ENCODE results near the gene PLCL1. TPM values are rescaled to one million over a fixed set of nuclear protein-coding genes. Genes with fewer than 3 reads are reported as not detected.

PLCL1 gene
- total and polyA plus RNA-seq, 2 donors (not counting 3 experiments of a cell fraction or from before 2014, with no cell fraction given) = 0.79 to 3.4 TPM

GRCh38 chr2:197965756-197966155, 161.4 kb downstream of the PLCL1 start:
- Histone ChIP-seq H3K36me3 (ENCODE audit: control insufficient read depth in 2 of 2, extremely low read depth in 1 of 2, insufficient read depth in 2 of 2, low read length in 2 of 2) (no peaks in the 10 kb centered on the region), H3K9me3 (replicated peaks; ENCODE audit: control insufficient read depth, insufficient read depth, low read length) (no peaks in the 10 kb centered on the region), H3K27ac (ENCODE audit: insufficient read depth, low read depth, low read length) (no peak overlapping the region), H3K79me2 (ENCODE audit: control insufficient read depth, insufficient read depth, low read length) (no peaks in the 10 kb centered on the region), H2AFZ (ENCODE audit: low read depth, low read length) (no peak overlapping the region), H3K9me1 (replicated peaks; ENCODE audit: control insufficient read depth, extremely low read depth, insufficient read depth, low read length) (no peaks in the 10 kb centered on the region), H3K9ac (replicated peaks; ENCODE audit: extremely low read depth, insufficient read depth, low read length) (no peak overlapping the region), H3K4me2 (ENCODE audit: insufficient read depth, low read length) (no peak overlapping the region), H3K4me1 (ENCODE audit: control insufficient read depth, extremely low read depth, insufficient read depth, low read length) (no peaks in the 10 kb centered on the region), H4K20me1 (replicated peaks; ENCODE audit: control insufficient read depth, extremely low read depth, insufficient read depth, low read length) (no peaks in the 10 kb centered on the region), H3K27me3 (ENCODE audit: control insufficient read depth in 2 of 2, insufficient read depth in 2 of 2, low read length in 2 of 2) (no peaks in the 10 kb centered on the region), H3K4me3 (replicated peaks in 1 of 3; ENCODE audit: insufficient read depth in 1 of 3, low read depth in 1 of 3, low read length in 3 of 3) (no peak overlapping the region)
- dilution Hi-C loops (cut with MboI; ENCODE audit: extremely low pct_ligation_motif_present, low sequenced_read_pairs) = no loop called here
- CTCF ChIA-PET = no interaction called here
- FAIRE-seq (no peak), DNase-seq (ENCODE audit: low read depth, low spot score) (no peak)
- intact Hi-C loops (cut with micrococcal nuclease) = no loop called here
- TF ChIP-seq MAX (IDR thresholded peaks at IDR 0.05; ENCODE audit: insufficient read depth, insufficient read length) = no peak
- TF ChIP-seq EZH2 (IDR thresholded peaks at IDR 0.05; ENCODE audit: borderline replicate concordance, low read depth, low read length, severe bottlenecking) = no peak
- no peak for TF ChIP-seq GATA2 (IDR thresholded peaks at IDR 0.05; ENCODE audit: insufficient read depth, insufficient read length, low read depth, low read length)
- TF ChIP-seq CTCF (IDR thresholded peaks at IDR 0.05; ENCODE audit: extremely low read depth in 1 of 2, insufficient read depth in 1 of 2, low read depth in 1 of 2, low read length in 2 of 2) = no peak
- TF ChIP-seq JUN (IDR thresholded peaks at IDR 0.05; ENCODE audit: borderline replicate concordance, insufficient read depth, insufficient read length, low read depth) = no peak
- TF ChIP-seq POLR2A (IDR thresholded peaks at IDR 0.05; ENCODE audit: low read depth, low read length) = no peak
- TF ChIP-seq FOS (IDR thresholded peaks at IDR 0.05; ENCODE audit: borderline replicate concordance, insufficient read depth, low read length) = no peak
- TF ChIP-seq POLR2AphosphoS5 (IDR thresholded peaks at IDR 0.05; ENCODE audit: insufficient read depth, low read depth, low read length) = no peak
- no peak for TF ChIP-seq MYC (IDR thresholded peaks at IDR 0.05; ENCODE audit: low read depth, low read length)
- no TSS peak for BruUV-seq (replicated peaks)
- POLR2A ChIA-PET = no interaction called here
